HG02973 (cell line): ENCODE measurements around the gene GET3.

ENCODE experiments used
- ATAC-seq: cut with Tn5 transposase; IDR thresholded peaks from one replicate; pipeline ENCODE4 v1.9.1; 2021; ENCODE audit warnings: moderate library complexity; ENCODE audit not compliant: unreplicated experiment

GET3 gene

DNA sequence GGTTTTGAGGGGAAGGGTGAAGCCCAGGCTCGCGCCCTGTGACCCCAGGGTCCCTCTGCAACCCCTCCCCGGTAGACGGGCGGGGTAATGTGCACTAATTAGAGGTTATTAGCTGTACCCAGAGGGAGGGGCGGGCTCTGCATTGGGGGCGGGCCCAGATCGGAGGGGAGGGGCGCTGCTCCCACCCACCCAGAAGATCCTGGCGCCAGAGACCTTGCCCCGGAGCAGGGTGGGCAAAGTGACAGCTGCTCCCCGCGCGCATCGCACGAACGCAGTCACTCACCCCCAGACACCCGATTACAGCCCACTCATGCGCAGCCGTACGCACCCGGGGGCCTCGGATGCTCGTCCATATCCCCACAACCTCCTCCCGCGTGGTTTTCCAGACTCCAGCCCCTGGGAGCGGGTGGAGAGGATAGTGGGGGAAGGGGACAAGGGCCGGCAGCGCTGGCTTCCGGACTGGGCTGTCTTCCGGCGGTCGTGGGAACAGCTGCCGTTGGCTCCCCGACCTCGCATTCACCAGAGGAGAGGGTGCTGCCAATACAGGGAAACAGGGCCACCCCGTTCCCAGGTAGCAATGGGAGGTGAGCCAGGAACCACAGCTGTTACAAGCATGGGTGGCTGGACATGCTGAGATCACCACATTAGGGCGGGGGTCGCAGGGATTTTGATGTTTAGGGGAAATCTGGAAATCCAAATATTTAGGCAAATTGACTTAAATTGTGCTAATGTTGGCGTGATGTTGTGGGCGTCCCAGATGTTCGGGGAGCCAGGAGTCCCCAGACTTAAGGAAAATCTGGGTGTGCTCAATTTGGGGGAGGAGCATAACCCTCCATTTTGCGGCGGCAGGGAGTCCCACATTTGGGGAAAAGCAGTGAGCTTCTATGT is 41.0 kb downstream of the GET3 start:
- no peak for ATAC-seq

GRCh38 chr19:12778905-12779161 is 41.5 kb downstream of the GET3 start:
- ATAC-seq: no peak

GRCh38 chr19:12779162-12779993 is 42.1 kb downstream of the GET3 start:
- no peak for ATAC-seq

- ATAC-seq: peak; percentile 22
Measured at GRCh38 chr19:12782174-12782423, 44.8 kb downstream of the GET3 start.

DNA sequence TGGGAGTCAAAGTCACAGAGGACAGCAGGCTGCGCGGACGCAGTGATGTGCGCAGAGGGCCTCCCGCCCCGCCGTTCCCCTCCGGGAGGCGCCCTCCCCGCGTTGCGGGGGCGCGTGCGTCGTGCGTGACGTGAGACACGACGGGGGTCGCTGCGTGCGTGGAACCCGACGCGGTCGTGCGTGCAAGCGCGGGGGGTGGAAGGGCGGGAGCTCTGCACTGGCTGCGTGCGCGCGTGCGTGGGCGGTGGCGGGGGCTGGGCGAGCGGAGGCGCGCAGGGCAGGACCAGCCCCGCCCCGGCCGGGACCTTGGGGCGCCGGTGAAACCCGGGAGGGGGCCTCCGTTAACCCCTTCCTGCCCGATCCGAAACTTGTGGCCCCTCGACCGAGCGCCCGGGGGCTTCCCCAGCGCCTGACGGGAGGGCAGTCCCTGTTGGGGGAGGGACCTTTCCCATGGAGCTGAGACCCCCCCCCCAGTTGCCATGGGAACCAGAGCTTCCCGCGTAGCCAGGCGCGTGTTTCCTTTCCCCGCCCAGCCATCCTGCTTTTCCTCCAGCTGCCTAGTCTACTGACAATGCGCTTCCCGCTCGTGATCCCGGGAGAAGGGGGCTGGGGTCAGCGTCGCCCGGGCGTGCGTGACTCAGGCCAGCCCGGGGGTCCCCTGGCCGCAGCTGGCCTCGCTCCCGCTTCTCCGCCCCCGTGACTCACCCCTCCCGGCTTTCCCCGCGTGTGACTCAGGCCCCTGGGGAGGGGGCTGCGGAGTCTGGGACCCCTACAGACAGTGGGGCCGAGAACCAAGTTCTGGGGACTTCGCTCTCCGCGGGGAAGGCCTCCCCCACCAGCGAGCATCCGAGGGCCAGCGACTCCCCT is 45.4 kb downstream of the GET3 start:
- peak; percentile 31 for ATAC-seq

- ATAC-seq: no peak
Measured at GRCh38 chr19:12783291-12783848, 46.1 kb downstream of the GET3 start.

DNA sequence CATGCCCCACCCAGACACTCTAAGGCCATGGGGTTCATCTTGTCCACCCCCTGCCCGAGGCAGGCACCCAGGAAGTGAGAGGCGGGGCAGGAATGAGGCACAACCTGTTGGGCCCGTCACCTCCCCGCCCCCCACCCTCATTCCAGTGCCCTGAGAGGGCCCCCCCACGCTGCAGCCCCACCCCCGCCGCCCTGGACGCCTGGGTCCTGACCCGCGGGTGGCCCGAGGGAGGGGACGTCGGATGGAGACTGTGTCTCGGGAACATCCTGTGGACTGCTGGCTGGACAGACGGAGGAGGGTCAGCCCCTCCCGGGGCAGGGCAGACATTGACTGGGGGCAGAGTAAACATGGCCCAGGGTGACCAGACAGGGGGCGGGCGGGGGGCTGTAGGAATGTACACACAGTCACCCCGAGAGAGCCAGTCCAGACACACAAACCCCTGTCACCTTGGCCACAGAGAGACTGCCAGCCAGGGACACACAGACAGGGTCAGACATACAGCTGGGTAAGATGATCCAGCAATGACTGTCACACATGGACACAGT is 46.6 kb downstream of the GET3 start:
- no peak for ATAC-seq

DNA sequence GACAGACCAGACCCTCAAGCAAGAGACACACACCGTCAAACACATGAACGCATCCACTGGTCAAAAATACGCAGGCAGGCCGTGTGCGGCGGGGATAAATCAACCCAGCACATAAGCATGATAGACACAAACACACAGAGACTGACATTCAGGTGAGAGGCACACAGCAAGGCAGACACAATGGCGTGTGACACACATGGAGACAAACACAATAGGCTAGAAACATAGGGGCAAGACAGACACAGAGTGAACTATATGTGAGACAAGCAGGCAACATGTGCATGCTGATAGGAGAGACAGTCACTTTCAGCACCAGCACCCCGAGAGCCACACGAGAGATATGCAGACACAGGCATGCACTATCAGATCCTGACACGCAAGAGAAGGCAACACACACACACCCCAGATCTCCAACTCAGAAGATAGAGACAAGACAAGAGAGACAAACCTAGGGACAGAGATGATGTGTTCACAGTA is 47.1 kb downstream of the GET3 start:
- no peak for ATAC-seq

DNA sequence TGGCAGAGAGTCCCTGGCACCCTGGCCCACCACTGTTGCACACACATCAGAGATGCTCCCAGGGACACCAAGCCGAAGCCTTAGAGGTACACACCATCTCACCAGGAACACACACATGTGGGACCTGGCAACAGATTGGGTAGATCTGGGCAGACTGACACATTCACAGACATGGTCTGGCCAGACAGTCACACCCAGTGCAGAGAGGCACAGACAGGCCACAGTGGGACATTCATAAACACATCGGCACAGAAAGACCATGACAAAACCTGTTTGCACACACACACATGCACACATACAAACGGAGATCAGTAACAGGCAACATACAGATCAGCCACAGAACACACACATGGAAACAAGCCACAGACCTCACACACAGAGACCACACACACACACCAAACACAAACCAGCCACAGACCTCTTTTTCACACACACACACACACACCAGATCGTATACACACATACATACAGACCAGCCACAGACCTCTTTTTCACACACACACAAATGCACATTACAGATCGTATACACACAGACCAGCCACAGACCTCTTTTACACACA is 47.7 kb downstream of the GET3 start:
- ATAC-seq: no peak

- ATAC-seq: no peak
Measured at GRCh38 chr19:12785431-12786031, 48.2 kb downstream of the GET3 start.

- ATAC-seq: no peak
Measured at GRCh38 chr19:12786141-12786870, 49.0 kb downstream of the GET3 start.

GRCh38 chr19:12786952-12787351 is 49.7 kb downstream of the GET3 start:
- no peak for ATAC-seq

GRCh38 chr19:12787458-12787857 is 50.2 kb downstream of the GET3 start:
- no peak for ATAC-seq

DNA sequence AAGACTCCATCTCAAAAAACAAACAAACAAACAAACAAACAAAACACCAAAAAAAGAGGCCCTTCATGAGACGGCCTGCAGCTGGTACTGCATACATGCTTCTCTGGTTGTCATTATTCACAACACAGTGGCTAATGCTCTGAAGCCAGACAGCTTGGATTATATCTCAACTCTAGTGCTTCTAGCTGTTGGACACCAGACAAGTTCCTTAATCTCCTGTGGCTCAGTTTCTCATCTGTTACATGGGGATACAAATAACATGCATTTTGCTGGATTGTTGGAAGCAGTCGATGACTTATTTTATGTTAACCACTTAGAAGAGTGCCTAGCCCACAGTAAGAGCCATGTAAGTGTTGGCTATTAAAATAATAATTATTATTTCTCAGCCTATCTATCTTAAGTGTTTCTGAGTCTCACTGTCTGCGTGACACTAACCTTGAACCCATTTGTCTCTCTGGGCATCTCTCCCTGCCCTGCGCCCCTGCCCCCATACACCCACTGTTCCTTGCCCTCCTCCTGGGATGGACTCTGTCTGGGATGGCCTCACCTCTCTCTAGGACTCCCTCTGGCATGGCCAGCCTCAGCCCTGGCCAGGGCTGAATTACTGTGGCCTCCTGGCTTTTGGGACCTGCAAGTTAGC is 50.9 kb downstream of the GET3 start:
- no peak for ATAC-seq

DNA sequence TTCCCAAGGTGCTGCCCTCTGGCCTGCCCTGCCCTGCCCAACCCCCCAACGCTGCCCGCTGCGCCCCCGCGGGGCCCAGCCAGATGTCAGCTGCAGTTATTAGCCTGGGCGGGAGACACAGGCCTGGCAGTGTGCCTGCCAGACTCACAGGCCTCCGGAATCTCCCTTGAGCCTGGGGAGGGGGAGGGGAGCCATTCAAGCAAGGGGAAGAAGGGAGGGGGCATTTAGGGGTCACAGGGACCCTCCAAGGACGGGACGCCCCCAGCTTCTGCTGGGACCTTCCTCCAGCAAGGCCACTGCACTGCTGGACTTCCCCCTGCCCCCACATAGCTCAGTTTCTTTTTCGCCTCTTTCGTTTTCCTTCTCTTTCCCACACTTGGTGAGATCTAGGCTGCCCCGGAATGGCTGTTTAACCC is 51.4 kb downstream of the GET3 start:
- ATAC-seq: no peak

DNA sequence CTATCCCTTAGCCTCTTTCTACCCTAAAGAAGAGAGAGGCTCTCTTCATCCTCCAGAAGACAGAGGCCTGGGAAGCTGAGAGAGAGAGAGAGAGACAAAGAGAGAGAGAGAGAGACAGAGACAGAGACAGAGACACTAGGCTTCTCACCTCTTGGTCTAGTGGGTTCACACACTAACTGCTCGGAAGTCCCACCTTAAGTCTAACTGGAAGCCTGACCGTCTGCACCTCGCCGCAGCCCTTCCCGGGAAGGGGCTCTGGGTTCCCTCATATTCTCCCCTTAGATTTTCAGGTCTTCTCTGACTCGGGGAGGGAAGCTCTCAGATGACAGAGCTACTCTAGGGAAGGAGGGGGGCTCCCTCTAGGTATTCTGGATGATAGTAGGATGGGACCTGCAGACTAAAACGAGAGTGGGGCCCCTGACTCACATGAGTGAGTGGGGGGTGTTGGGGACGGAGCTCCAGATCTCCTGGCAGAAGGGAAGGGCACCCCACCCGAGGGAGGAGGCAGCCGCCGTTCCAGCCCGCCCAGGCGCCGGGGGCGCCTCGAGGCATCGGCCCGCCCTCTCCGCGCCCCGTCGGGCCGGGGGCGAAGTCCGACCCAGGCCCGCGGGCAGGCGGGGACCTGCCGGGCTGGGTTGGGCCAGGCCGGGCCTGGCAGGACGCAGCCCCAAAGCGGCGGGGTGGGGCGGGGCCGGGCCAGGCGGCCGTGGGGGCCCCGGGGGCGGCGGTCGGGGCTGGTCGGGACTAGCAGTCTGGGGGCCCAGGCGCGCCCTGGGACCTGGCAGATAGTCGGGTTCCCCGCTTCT is 52.0 kb downstream of the GET3 start:
- no peak for ATAC-seq

DNA sequence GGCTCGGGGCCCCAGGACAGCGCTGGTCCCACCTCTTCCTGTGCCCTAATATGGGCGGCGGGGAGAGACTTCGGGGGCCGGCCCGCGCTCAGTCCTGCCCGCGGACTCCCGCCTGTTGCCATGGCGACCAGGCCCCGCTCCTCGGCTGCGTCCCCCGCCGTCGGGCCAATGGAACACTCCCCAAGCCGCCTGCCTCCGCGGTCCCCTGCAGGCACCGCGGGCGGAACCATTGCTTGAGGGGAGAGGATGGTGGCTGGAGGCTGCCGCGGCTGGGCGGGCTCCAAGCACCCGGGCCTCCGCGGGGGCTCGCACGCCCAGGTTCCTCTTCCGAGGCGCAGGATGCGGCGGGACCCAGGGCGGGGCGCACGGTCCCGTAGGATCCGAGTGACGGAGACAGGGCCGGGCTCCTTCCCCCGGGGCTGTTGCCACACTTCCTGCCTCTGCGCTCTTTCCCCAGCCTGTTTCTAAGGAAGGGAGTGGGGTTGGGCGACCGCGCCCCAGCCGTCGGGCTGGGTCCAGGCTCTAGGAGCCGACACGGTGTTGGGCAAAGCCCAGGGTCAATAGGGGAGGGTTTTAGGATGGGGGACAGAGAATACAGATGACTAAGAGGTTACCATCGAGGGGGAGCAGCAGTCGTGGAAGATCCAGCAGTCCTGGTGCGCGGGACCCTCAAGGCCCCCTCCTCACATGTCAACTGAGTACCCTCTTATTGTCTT is 52.8 kb downstream of the GET3 start:
- peak; percentile 34 for ATAC-seq
